HCEC 1CT (cell line): ENCODE data around the gene CALML3.
A peak's percentile ranks its signal among the peaks of the same experiment; 100 is the strongest.

Experiments used
- DNase-seq: peaks from one replicate; pipeline ENCODE4 v3.0.0-alpha.2; 2017

CALML3 gene

GRCh38 chr10:5528989-5529701 lies 4.4 kb downstream of the CALML3 start:
- DNase-seq, result no peak

GRCh38 chr10:5529702-5530411 lies 5.1 kb downstream of the CALML3 start:
- no peak for DNase-seq

GRCh38 chr10:5530412-5530806 lies 5.6 kb downstream of the CALML3 start:
- DNase-seq, result no peak

- no peak for DNase-seq
These were observed 6.2 kb downstream of the CALML3 start for GRCh38 chr10:5530846-5531557.

GRCh38 chr10:5531558-5532306 lies 7.0 kb downstream of the CALML3 start:
- no peak for DNase-seq

GRCh38 chr10:5532307-5532605 lies 7.5 kb downstream of the CALML3 start:
- no peak for DNase-seq

- DNase-seq, result no peak
These were observed 7.9 kb downstream of the CALML3 start for GRCh38 chr10:5532618-5533097.

- DNase-seq, result no peak
These were observed 8.5 kb downstream of the CALML3 start for GRCh38 chr10:5533098-5533731.

- DNase-seq, result no peak
These were observed 9.5 kb downstream of the CALML3 start for GRCh38 chr10:5534051-5534821.

- DNase-seq, result peak; percentile 35
These were observed 10.4 kb downstream of the CALML3 start for GRCh38 chr10:5534880-5535856.

- no peak for DNase-seq
These were observed 11.8 kb downstream of the CALML3 start for GRCh38 chr10:5536486-5537081.

- DNase-seq, result no peak
These were observed 12.9 kb downstream of the CALML3 start for GRCh38 chr10:5537684-5538083.

GRCh38 chr10:5538446-5538845 lies 13.7 kb downstream of the CALML3 start:
- DNase-seq, result peak; percentile 11

GRCh38 chr10:5538892-5539651 lies 14.3 kb downstream of the CALML3 start:
- DNase-seq, result no peak

GRCh38 chr10:5540080-5540479 lies 15.3 kb downstream of the CALML3 start:
- no peak for DNase-seq

GRCh38 chr10:5540891-5541290 lies 16.1 kb downstream of the CALML3 start:
- no peak for DNase-seq

GRCh38 chr10:5542100-5542499 lies 17.3 kb downstream of the CALML3 start:
- no peak for DNase-seq

GRCh38 chr10:5543623-5544022 lies 18.9 kb downstream of the CALML3 start:
- peak; percentile 44 for DNase-seq

- no peak for DNase-seq
These were observed 19.6 kb downstream of the CALML3 start for GRCh38 chr10:5544216-5544805.
